HUES6 (cell line): Measurements from ENCODE around the gene TRIO.

Experiments
- H3K27ac ChIP-seq: 2 replicates; pipeline ENCODE4 v1.7.0; 2013; ENCODE audit warnings: low read depth, mild to moderate bottlenecking, low read length, inconsistent platforms
- H3K27me3 ChIP-seq: 2 replicates; pipeline ENCODE4 v1.6.1; 2013; ENCODE audit warnings: low read length; ENCODE audit not compliant: control insufficient read depth, insufficient read depth
- H3K36me3 ChIP-seq: 2 replicates; pipeline ENCODE4 v1.6.1; 2013; ENCODE audit warnings: low read length; ENCODE audit not compliant: control insufficient read depth, insufficient read depth
- H3K4me1 ChIP-seq: 2 replicates; pipeline ENCODE4 v1.6.1; 2013; ENCODE audit warnings: low read length; ENCODE audit not compliant: control insufficient read depth, insufficient read depth
- H3K4me3 ChIP-seq: 2 replicates; pipeline ENCODE4 v1.5.1; 2013; ENCODE audit warnings: low read depth, low read length
- H3K9ac ChIP-seq: one replicate; pipeline ENCODE4 v1.6.1; 2013; ENCODE audit warnings: mild to moderate bottlenecking, low read length
- H3K9me3 ChIP-seq: 2 replicates; pipeline ENCODE4 v1.6.1; 2013; ENCODE audit warnings: low read depth, low read length; ENCODE audit not compliant: control insufficient read depth, insufficient read depth

The TRIO gene

DNA sequence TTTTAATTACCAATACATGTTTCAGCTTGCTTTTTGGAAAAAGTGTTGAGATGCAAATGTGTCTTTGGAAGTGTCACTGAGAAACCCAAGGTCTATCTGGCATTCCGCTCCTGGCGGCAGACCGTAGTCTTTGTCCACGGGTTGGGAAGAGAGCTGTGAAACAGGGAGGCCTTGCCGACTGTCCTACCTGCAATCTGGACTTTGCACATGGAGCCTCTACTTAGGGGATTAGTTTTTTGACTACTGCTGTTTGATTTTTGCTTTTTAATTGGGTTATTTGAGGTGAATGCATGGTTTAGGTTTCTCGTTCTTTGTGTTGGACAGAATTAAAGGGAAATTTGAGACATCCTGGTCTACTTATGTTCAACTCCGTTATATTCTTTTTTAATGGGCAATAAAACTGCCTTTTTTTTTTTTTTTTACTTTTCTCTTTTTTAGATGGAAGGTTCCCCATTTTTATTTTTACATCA, 25.7 kb downstream of the TRIO start:
- H3K27ac ChIP-seq, result no peak overlapping the region
- H3K9ac ChIP-seq, result no peak overlapping the region
- H3K4me1 ChIP-seq, result peaks cover 77% of the 10 kb centered on the region
- peaks cover 6% of the 10 kb centered on the region for H3K9me3 ChIP-seq
- H3K27me3 ChIP-seq, result no peaks in the 10 kb centered on the region
- no peak overlapping the region for H3K4me3 ChIP-seq
- no peaks in the 10 kb centered on the region; the same call in 1 of the 2 replicates for H3K36me3 ChIP-seq

- H3K4me1 ChIP-seq, result peaks cover 73% of the 10 kb centered on the region
- no peak overlapping the region for H3K9ac ChIP-seq
- H3K27me3 ChIP-seq, result no peaks in the 10 kb centered on the region
- H3K27ac ChIP-seq, result no peak overlapping the region
- H3K9me3 ChIP-seq, result no peaks in the 10 kb centered on the region
- H3K4me3 ChIP-seq, result no peak overlapping the region
- H3K36me3 ChIP-seq, result no peaks in the 10 kb centered on the region
Measured at GRCh38 chr5:14171046-14171445, 27.9 kb downstream of the TRIO start.

GRCh38 chr5:14171621-14172020, 28.5 kb downstream of the TRIO start:
- no peaks in the 10 kb centered on the region for H3K36me3 ChIP-seq
- no peak overlapping the region for H3K27ac ChIP-seq
- H3K9ac ChIP-seq, result no peak overlapping the region
- H3K4me3 ChIP-seq, result no peak overlapping the region
- H3K27me3 ChIP-seq, result no peaks in the 10 kb centered on the region
- no peaks in the 10 kb centered on the region for H3K9me3 ChIP-seq
- H3K4me1 ChIP-seq, result peaks cover 69% of the 10 kb centered on the region

DNA sequence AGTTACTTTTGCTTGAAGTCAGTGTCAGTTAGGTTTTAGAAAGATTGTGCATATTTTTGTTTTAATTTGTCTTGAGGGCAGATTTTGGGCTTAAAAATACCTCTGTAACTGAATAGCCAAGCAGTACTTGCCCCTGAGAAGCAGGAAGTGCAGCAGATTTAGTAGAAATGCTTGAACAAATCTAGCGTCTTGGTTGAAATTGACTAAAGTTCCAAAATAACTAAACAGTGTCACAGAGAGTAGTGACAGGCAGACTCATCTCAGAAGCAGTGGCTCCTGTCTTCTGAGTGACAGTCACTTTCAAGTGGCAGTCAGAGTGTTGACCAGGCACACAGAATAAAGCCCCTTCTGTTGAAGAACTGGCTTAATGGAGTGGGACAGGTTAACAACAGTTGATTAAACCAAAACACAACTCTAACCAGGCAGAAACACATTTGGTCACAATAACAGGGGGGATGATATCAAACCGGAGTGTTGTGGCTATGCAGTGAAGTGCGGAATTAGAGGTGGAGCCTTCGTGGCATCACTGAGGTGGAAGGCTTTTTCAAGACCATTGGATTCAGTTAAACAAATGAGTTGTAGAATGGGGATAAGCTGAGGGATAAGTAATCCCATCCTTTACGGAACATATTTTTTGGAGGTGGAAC, 29.1 kb downstream of the TRIO start:
- Histone ChIP-seq H3K27ac (no peak overlapping the region), H3K4me1 (peaks cover 63% of the 10 kb centered on the region), H3K4me3 (no peak overlapping the region), H3K36me3 (no peaks in the 10 kb centered on the region), H3K9ac (no peak overlapping the region), H3K9me3 (no peaks in the 10 kb centered on the region), H3K27me3 (no peaks in the 10 kb centered on the region)

DNA sequence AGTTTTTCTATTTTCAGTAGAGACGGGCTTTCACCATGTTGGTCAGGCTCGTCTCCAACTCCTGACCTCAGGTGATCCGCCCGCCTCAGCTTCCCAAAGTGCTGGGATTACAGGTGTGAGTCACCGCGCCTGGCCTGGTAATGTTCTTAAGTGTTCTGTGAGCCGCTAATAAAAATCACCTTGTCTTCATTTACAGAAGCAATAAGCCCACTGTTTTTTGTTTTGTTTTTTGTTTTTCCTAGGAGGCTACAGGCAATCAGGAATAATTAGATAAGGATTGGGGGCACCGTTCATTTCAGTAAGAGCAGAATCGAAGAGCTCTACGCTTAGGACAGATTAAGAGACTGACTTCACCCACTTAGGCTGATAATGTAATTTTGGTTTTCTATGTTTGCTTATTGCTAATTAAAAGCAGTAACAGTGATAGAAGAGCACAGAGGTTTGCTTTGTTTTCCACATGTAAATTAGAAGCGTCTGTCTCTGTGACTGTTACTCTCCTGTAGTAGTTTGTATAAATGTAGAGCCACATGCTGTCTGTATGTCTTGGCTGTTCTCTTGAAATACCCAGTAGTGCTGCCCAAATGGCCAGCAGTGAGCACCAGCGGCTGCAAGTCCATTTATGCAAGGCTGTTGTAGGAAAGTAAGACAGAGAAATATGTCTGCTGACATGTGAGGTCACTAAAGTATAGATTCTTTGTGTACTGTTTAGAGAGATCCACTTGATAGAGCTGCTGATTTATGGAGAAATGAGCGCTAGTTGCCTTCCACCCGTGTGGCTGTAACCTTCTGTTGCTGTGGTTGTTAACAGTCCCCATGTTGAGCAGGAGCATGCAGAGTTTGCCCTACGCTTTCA, 30.5 kb downstream of the TRIO start:
- H3K4me1 ChIP-seq, result peaks cover 63% of the 10 kb centered on the region
- H3K9me3 ChIP-seq, result no peaks in the 10 kb centered on the region
- H3K27ac ChIP-seq, result peak overlapping the region; percentile 65; the same call in 1 of the 2 replicates
- no peaks in the 10 kb centered on the region for H3K36me3 ChIP-seq
- H3K4me3 ChIP-seq, result peak overlapping the region; percentile 35; the same call in 1 of the 2 replicates
- H3K27me3 ChIP-seq, result no peaks in the 10 kb centered on the region
- peak overlapping the region; percentile 10 for H3K9ac ChIP-seq

DNA sequence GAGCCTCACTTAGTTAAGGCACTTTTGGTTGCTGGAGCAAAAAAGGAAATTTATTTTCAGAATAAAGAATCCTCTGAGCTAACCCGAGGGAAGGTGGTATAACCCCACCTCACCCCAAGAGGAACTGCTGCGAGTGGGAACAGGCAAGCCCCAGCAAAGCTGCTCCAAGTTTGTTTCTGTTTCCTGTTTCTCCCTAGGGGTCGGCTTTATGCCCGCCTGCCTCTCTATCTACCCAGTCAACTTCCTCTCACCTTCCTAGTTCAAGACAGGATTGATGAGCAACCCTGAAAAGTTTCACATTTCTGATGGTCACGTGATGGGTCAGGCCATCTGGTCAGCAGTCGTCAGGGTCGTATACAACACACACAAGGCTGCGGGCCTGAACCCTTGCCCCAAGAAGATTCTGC, 31.1 kb downstream of the TRIO start:
- Histone ChIP-seq H3K9ac (peak overlapping the region; percentile 10), H3K4me3 (peak overlapping the region; percentile 35; the same call in 1 of the 2 replicates), H3K4me1 (peaks cover 62% of the 10 kb centered on the region), H3K27me3 (no peaks in the 10 kb centered on the region), H3K9me3 (no peaks in the 10 kb centered on the region), H3K27ac (peak overlapping the region; percentile 65; the same call in 1 of the 2 replicates), H3K36me3 (no peaks in the 10 kb centered on the region)

DNA sequence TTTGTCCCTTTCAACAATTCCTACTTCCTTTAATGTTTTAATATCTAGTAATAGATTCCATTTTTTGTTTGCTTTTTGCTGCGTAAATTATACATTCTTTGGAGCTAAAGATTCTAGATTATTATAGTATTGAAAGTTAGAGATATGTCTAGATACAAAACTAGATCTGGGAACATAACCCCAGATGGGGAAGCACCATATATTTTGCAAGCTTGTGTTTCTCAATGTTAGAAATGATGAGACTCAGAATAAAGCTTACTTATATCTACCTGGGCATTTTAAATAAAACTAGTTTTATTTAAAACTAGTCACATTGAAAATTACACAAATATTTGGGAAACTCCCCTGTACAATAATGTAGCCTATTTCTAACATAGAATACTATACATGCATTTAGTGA, 32.2 kb downstream of the TRIO start:
- H3K4me1 ChIP-seq, result peaks cover 58% of the 10 kb centered on the region
- no peaks in the 10 kb centered on the region for H3K36me3 ChIP-seq
- no peak overlapping the region for H3K9ac ChIP-seq
- H3K4me3 ChIP-seq, result no peak overlapping the region
- no peaks in the 10 kb centered on the region for H3K27me3 ChIP-seq
- no peak overlapping the region for H3K27ac ChIP-seq
- H3K9me3 ChIP-seq, result no peaks in the 10 kb centered on the region

GRCh38 chr5:14176888-14177287, 33.7 kb downstream of the TRIO start:
- no peaks in the 10 kb centered on the region for H3K27me3 ChIP-seq
- no peak overlapping the region for H3K4me3 ChIP-seq
- H3K27ac ChIP-seq, result no peak overlapping the region
- peaks cover 60% of the 10 kb centered on the region for H3K4me1 ChIP-seq
- H3K9ac ChIP-seq, result no peak overlapping the region
- H3K9me3 ChIP-seq, result no peaks in the 10 kb centered on the region
- no peaks in the 10 kb centered on the region for H3K36me3 ChIP-seq

DNA sequence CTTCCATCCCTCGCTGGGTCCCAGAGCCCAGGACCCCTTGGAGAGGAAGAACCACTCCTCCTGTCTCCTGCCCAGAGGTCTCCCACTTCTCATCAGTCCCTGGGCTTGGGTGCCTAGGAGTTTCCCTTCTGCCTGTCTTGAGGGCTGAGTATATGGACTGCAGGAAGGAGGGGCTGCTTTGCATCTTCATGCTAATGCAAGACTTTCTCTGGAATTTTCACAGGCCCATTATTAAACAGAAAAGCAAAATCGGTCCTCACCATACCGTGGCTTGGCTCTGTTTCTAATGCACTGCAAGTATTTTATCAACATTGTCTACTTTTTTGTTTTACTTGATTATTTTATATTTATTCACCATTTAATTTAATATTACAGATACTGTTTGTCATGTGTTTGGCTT, 34.5 kb downstream of the TRIO start:
- H3K27ac ChIP-seq, result no peak overlapping the region
- H3K36me3 ChIP-seq, result no peaks in the 10 kb centered on the region
- no peaks in the 10 kb centered on the region for H3K27me3 ChIP-seq
- peaks cover 60% of the 10 kb centered on the region for H3K4me1 ChIP-seq
- H3K4me3 ChIP-seq, result no peak overlapping the region
- H3K9ac ChIP-seq, result no peak overlapping the region
- no peaks in the 10 kb centered on the region for H3K9me3 ChIP-seq

DNA sequence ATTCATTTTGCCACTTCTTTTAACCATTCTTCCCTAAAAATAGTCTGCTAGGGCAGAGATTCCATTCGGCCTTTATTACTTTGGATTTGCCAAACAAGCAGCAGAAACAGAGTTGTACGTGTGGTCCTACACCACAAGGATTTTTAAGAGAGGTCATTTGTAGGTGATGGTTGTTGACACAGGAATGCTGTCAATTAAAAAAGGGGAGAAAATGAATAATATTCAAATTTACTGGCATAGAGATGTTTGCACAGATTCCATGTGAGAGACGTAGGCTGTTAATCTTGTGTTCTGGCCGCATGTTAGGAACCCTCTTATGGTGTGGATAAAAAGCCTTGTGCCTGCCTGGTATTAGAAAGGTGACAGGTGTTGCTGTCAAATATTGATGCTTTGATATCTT, 34.9 kb downstream of the TRIO start:
- Histone ChIP-seq H3K4me1 (peaks cover 60% of the 10 kb centered on the region), H3K4me3 (peak overlapping the region; percentile 1; the same call in 1 of the 2 replicates), H3K27ac (no peak overlapping the region)

DNA sequence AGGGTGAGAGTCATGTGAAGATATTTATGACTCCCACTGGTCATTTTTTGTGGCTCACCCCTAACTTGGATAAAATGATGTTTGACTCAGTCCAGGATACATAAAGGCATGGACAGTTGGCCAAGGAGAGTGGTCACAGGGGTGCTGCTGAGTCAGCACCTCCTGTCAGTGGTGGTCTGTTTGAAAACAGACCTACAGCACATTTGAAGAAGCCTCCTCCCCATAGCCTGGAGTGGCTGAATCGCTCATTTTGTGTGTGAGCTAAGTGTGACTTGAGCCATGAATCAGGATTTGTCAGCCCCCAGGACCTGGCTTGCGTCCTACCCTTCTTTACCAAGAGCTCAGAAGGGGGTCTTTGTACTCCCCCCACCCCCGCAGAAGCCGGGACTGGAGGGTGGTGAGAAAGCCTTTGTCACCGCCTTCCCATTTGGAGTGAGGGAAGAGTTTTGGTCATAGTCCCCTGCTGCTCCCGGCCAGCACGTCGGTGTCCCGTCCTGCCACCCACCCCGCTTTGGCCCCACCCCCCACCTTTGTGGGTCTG, 35.6 kb downstream of the TRIO start:
- no peak overlapping the region for H3K27ac ChIP-seq
- H3K4me3 ChIP-seq, result peak overlapping the region; percentile 1; the same call in 1 of the 2 replicates
- peaks cover 60% of the 10 kb centered on the region for H3K4me1 ChIP-seq

More for the DNA sequence above, 34.9 kb downstream of the TRIO start:
- Histone ChIP-seq H3K9me3 (no peaks in the 10 kb centered on the region), H3K9ac (no peak overlapping the region), H3K36me3 (no peaks in the 10 kb centered on the region), H3K27me3 (no peaks in the 10 kb centered on the region)

More for the DNA sequence above, 35.6 kb downstream of the TRIO start:
- Histone ChIP-seq H3K36me3 (no peaks in the 10 kb centered on the region), H3K27me3 (no peaks in the 10 kb centered on the region), H3K9me3 (no peaks in the 10 kb centered on the region), H3K9ac (no peak overlapping the region)
